HG03108 (cell line): ENCODE measurements around the gene SERPINB5.
"Not testable (repeated sequence)": the region's sequence is repeated elsewhere in the genome, so short reads cannot be mapped to it uniquely, and the experiment has no call there.

Experiments
- ATAC-seq: cut with Tn5 transposase; IDR thresholded peaks from one replicate; pipeline ENCODE4 v1.9.1; 2021; ENCODE audit warnings: moderate library complexity; ENCODE audit not compliant: unreplicated experiment

Gene SERPINB5

GRCh38 chr18:63476668-63477067 lies at the start of gene SERPINB5:
Gene SERPINB5, plus strand, starts transcription at chr18:63476958. Its CDS starts 7,471 bp downstream, at chr18:63484429.
- ATAC-seq = no peak

DNA sequence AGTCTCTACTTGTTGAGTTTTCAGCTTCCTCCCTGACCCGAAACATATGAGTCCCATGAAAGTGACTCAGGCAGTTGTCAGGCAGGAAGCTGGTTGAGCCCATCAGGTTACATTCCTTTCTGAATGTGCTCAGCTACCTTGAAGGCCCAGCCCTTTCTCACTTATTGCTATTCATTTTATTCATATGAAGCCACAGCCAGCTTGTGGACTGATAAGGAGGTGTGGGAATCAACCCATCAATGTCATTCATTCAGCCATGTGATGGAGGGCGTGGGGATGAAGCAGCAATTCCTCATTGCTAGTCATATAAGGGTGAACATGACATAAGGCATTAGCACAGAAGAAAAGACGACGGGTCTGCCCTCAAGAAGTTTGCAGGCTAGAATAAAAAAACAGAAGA lies 49.2 kb upstream of the SERPINB5 start:
- no peak for ATAC-seq

GRCh38 chr18:63430526-63430925 lies 46.2 kb upstream of the SERPINB5 start:
- ATAC-seq = no peak

DNA sequence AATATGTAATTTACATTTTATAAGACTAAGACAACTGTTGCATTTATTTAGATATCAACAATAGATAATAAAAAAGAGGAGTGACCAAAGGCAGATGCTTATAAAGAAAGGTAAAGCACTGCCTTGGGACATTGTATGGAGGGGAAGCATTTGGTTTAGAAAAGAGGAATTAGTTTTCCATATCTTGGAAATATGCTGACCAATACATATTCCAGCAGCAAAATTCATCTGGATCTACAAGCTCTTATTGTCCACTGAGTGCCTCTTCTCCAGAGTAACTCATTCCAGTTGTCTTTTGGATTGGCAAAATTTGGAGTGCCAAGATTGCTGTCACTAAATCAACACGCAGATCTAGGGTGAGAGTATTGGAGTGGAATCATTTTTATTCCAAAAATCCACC lies 45.6 kb upstream of the SERPINB5 start:
- ATAC-seq = no peak

DNA sequence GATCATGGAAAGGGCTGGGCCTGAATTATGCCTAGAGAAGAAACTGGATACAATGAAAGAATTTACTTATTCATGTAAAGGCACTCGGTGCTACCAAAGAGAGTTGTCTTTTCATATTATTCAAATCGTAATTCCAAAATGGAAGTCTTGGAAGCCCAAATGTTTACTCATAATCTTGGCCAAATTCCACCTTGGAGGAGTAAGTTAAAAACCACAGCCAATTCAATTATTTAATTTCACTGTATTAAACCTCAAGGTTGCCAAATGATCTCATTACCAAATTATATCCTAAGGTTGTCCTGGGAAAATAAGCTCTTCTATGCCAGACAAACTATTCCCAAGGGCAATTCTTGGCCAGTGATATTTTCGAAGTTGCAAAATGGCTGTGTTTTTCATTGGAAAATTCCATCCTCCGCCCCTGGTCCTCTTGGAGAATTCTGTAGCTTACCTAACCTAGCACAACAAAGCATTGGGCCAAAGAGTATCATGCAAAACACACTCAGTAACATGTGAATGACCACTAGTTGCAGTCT lies 43.4 kb upstream of the SERPINB5 start:
- ATAC-seq = no peak

DNA sequence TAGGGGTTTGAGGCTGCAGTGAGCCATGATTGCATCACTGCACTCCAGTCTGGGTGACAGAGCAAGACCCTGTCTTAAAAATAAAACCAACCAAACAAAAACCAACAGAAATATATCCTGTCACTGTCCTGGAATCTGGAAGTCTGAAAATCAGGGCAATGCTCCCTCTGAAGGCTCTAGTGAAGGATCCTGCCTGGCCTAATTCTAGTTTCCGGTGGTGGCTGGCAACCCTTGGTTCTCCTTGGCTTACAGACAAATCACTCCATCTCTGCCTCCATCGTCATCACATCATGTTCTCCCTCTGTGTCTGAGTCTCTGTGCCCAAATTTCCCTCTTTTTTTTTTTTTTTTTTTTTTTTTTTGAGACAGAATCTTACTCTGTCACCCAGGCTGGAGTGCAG lies 38.6 kb upstream of the SERPINB5 start:
- no peak for ATAC-seq

- no peak for ATAC-seq
These were observed 37.4 kb upstream of the SERPINB5 start for GRCh38 chr18:63439334-63439733.

DNA sequence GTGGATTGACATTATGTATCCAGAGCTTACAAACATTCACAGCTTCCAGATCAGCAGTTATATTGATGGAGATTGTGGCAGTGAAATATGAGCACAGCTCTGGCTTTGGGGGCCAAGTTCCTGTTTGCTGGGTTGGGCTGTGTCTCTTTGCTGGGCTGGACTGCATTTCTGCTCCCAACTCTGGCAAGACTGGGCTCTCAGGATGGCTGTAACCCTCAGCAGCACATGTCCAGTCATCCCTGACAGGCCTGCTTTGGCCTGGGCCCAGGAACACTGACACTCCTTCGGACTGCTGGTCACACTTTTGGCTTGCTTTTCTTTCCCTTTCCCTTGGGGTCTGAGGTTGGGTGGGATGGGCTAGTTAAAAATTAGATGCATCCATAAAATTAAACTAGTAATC lies 36.5 kb upstream of the SERPINB5 start:
- ATAC-seq = no peak

- ATAC-seq = no peak
These were observed 35.9 kb upstream of the SERPINB5 start for GRCh38 chr18:63440881-63441280.

DNA sequence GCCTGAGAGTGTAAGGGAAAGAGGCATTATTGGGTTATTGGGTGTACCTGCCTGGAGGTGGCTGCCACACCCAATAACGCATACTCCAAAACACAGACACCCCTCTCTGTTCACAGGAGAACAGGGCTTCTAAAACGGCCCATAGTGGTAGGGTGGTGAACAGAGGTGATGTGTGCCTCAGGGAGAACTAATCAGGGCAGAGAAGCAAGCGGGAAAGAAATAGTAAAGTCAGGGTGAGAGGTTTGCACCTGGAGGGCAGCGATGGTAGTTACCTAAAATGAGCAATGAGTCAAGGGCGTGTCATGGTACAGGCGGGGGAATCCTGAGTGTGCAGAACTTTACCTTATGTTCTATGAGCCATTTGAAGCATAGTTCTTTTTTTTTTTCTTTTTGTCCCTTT lies 32.9 kb upstream of the SERPINB5 start:
- ATAC-seq = no peak

GRCh38 chr18:63444580-63444979 lies 32.2 kb upstream of the SERPINB5 start:
- no peak for ATAC-seq

GRCh38 chr18:63445037-63445436 lies 31.7 kb upstream of the SERPINB5 start:
- ATAC-seq = no peak

DNA sequence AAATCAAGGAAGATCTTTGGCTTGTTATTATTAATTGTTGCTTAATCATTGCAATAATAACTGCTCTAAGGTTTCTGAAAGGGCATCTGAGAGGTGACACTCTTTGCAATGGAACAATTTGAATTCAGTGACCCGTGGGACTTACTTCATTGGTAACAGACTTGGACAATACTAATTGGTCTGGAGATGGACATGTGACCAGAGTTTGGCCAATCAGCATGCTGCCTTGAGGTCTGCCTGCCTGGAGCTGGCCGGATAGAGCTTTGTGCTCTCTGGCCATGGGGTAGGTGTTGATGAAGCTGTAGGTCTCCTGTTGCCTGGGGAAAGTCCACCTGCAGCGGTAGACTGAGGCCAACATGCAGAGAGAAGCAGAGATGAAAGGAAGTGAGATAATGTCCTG lies 30.5 kb upstream of the SERPINB5 start:
- ATAC-seq = no peak

- ATAC-seq = no peak
These were observed 29.7 kb upstream of the SERPINB5 start for GRCh38 chr18:63447066-63447465.

GRCh38 chr18:63449426-63449825 lies 27.3 kb upstream of the SERPINB5 start:
- no peak for ATAC-seq

DNA sequence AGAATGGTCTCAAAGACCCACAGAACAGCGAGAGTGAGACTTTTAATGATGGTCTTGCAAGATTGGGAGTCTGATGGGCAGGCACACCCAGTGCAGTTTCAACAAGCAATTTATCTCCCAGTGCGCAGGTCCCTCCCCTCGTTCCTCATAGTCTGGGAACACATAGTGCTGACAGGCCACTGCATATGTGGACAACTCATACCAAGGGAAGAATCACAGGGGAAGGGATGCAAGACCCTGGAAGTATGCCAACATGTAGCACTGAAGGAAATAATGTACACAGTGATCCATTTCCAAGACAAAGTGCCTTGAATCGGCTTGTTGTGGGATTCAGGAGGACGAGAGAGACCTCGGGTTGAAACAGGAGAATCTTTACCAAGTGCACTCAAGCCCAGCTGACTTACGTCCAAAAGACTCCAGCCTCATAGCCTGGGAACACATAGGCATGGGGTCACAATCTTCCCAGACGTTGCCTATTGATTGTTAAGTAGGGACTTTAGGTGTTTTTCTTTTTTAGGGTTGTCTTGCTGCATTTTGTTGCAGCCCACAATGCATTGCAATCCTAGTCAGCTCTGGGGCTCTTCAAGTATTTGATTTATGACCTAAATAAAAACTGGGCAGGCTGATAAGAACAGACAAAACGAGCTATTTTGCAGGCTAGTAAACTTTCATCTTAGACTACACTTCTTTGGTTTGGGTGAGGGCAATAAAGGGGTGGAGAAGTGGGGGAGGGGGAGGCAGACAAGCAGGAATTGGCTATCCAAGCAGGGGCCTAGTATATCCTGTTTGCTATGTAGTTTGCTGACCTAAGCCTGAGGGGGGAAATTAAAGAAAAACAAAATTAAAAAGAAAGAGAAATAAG lies 24.7 kb upstream of the SERPINB5 start:
- ATAC-seq = no peak

DNA sequence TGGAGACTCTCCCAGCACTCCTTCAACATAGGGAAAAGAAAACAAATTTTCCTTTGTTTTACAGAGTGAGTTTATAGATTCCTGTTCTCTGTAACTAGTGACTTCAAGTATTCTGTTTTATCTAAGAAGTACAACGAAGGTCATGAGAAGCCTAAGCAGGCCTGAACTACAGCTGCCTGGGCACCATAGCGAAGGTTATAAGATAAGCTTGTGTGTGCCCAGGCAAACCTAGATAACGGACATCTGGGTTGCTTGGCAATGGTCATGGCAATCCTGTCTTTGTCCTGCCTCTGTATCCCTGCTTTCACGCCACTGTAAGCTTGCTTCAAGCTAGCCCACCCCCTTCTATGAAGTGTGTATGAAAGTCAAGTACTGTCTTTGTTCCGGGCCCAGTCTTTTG lies 24.0 kb upstream of the SERPINB5 start:
- not testable (repeated sequence) for ATAC-seq

- no peak for ATAC-seq
These were observed 22.3 kb upstream of the SERPINB5 start for GRCh38 chr18:63454497-63454896.

- ATAC-seq = no peak
These were observed 18.8 kb upstream of the SERPINB5 start for GRCh38 chr18:63457977-63458376.

GRCh38 chr18:63460414-63460813 lies 16.3 kb upstream of the SERPINB5 start:
- ATAC-seq = no peak

- ATAC-seq = no peak
These were observed 12.3 kb upstream of the SERPINB5 start for GRCh38 chr18:63464434-63464833.

DNA sequence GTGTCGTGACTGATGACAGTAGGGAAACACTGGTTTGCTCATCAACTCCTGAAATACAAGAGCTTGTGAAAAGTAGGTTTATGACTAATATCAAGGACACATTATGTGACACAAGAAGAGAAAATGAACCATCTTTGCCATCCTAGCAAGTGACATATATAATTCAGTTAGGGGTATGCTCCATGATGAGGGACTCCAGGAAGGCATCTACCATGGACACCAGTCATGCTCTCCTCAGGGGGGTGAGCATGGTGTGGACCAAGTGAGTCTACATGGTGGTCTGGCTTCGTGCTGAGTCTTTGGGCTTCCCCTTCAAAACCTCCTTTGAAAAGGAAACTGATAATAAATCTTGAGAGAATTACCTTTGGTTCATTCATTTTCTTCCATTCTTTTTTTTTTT lies 11.7 kb upstream of the SERPINB5 start:
- ATAC-seq = no peak

DNA sequence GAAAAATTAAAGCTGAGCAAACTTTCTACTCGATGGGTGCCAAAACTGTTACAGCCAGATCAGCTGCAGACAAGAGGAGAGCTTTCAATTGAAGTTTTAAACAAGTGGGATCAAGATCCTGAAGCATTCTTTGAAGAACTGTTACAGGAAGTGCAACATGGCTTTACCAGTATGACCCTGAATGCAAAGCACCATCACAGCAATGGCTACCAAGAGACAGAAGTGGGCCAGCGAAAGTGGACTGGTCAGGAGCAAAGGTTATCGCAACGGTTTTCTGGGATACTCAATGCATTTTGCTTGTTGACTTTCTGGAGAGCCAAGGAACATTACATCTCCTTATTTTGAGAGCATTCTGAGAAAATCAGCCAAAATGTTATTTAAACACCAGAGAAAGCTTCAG lies 9.1 kb upstream of the SERPINB5 start:
- no peak for ATAC-seq
